Measurements from ENCODE around the gene LRBA. TPM values are rescaled to one million over a fixed set of nuclear protein-coding genes. Genes with fewer than 3 reads are reported as not detected.

Gene LRBA
- polyA plus RNA-seq, 1 of the 3 experiments (the other 2 are of a cell fraction), result 11.4 TPM

GRCh38 chr4:150543042-150543441, 472.0 kb downstream of the LRBA start:
- no peaks in the 10 kb centered on the region for H4K20me1 ChIP-seq (ENCODE audit: insufficient read depth)
- H2AFZ ChIP-seq (ENCODE audit: low read depth), result no peak overlapping the region
- H3K9me2 ChIP-seq, result no peaks in the 10 kb centered on the region
- no peaks in the 10 kb centered on the region for H3K79me2 ChIP-seq (ENCODE audit: insufficient read depth)
- no peak overlapping the region for H3K4me3 ChIP-seq (ENCODE audit: low read depth in 2 of 2, low read length in 1 of 2)
- no peaks in the 10 kb centered on the region for H3K9me3 ChIP-seq
- ChIA-PET POLR2A (no interaction called here), CTCF (interaction anchor here (1.3 kb wide), 1 partner anchor 301 kb away, joined by 3 read pairs; no protein-coding TSS in a partner anchor)
- H3K27ac ChIP-seq (ENCODE audit: low read depth in 2 of 2, low read length in 1 of 2), result no peak overlapping the region
- no peak overlapping the region for H3K4me2 ChIP-seq
- no peaks in the 10 kb centered on the region for H3K36me3 ChIP-seq (replicated peaks in 1 of 2; ENCODE audit: control insufficient read depth in 1 of 2, insufficient read depth in 2 of 2, low read length in 1 of 2)
- H3K9ac ChIP-seq, result no peak overlapping the region
- 100% methylated on average over 1 of the region's 1 CpG for WGBS (ENCODE audit: low lambda C conversion rate)
- peaks cover 3% of the 10 kb centered on the region for H3F3A ChIP-seq (replicated peaks; ENCODE audit: insufficient read depth)
- no peaks in the 10 kb centered on the region for H3K27me3 ChIP-seq (ENCODE audit: insufficient read depth)
- TF ChIP-seq MXI1 (IDR thresholded peaks at IDR 0.05; ENCODE audit: low read depth, low read length), result no peak
- no peak for TF ChIP-seq NFIC (IDR thresholded peaks at IDR 0.05; ENCODE audit: borderline replicate concordance)
- TF ChIP-seq RCOR1 (IDR thresholded peaks at IDR 0.05; ENCODE audit: low read length), result no peak
- no peak for TF ChIP-seq RXRA (IDR thresholded peaks at IDR 0.05; ENCODE audit: borderline replicate concordance, low read depth)
- TF ChIP-seq PBX3 (IDR thresholded peaks at IDR 0.05), result no peak
- TF ChIP-seq POLR2AphosphoS5 (IDR thresholded peaks at IDR 0.05; ENCODE audit: low read depth, low read length), result no peak
- TF ChIP-seq TCF12 (IDR thresholded peaks at IDR 0.05), result no peak
- no peak for TF ChIP-seq MEF2A (IDR thresholded peaks at IDR 0.05; ENCODE audit: borderline replicate concordance, low read depth)
- no peak for TF ChIP-seq RFX5 (IDR thresholded peaks at IDR 0.05; ENCODE audit: low read length)
- H3K4me1 ChIP-seq (ENCODE audit: control insufficient read depth in 1 of 2, insufficient read depth in 2 of 2, low read depth in 1 of 2, low read length in 1 of 2), result no peaks in the 10 kb centered on the region
- DNase-seq, result no peak

- Histone ChIP-seq H3K4me3 (ENCODE audit: low read depth in 2 of 2, low read length in 1 of 2) (no peak overlapping the region), H3K36me3 (replicated peaks in 1 of 2; ENCODE audit: control insufficient read depth in 1 of 2, insufficient read depth in 2 of 2, low read length in 1 of 2) (no peaks in the 10 kb centered on the region), H3K27ac (ENCODE audit: low read depth in 2 of 2, low read length in 1 of 2) (no peak overlapping the region), H3F3A (replicated peaks; ENCODE audit: insufficient read depth) (no peaks in the 10 kb centered on the region), H4K20me1 (ENCODE audit: insufficient read depth) (no peaks in the 10 kb centered on the region), H3K27me3 (ENCODE audit: insufficient read depth) (no peaks in the 10 kb centered on the region), H3K9ac (no peak overlapping the region), H2AFZ (ENCODE audit: low read depth) (no peak overlapping the region), H3K79me2 (ENCODE audit: insufficient read depth) (no peaks in the 10 kb centered on the region), H3K4me2 (no peak overlapping the region), H3K9me2 (no peaks in the 10 kb centered on the region), H3K4me1 (ENCODE audit: control insufficient read depth in 1 of 2, insufficient read depth in 2 of 2, low read depth in 1 of 2, low read length in 1 of 2) (no peaks in the 10 kb centered on the region), H3K9me3 (no peaks in the 10 kb centered on the region; the same call in 1 of the 2 replicates)
- DNase-seq, result no peak
- POLR2A ChIA-PET, result no interaction called here
- CTCF ChIA-PET, result interaction anchor here (1.3 kb wide), 1 partner anchor 299 kb away, joined by 3 read pairs; no protein-coding TSS in a partner anchor
- 91% methylated on average over 3 of the region's 3 CpGs for WGBS (ENCODE audit: low lambda C conversion rate)
- TF ChIP-seq NFIC (IDR thresholded peaks at IDR 0.05; ENCODE audit: borderline replicate concordance) (no peak), RXRA (IDR thresholded peaks at IDR 0.05; ENCODE audit: borderline replicate concordance, low read depth) (no peak), TAF1 (IDR thresholded peaks at IDR 0.05; ENCODE audit: borderline replicate concordance, low read depth, low read length) (no peak), RAD21 (IDR thresholded peaks at IDR 0.05; ENCODE audit: low read length) (no peak), USF2 (IDR thresholded peaks at IDR 0.05; ENCODE audit: borderline replicate concordance, low read depth, low read length) (no peak), NRF1 (IDR thresholded peaks at IDR 0.05; ENCODE audit: low read depth, low read length) (no peak), TEAD4 (IDR thresholded peaks at IDR 0.05; ENCODE audit: borderline replicate concordance, insufficient read depth) (no peak), MXI1 (IDR thresholded peaks at IDR 0.05; ENCODE audit: low read depth, low read length) (no peak), CTCF (IDR thresholded peaks at IDR 0.05) (no peak), REST (IDR thresholded peaks at IDR 0.05; ENCODE audit: low read depth, low read length) (no peak), SIN3A (IDR thresholded peaks at IDR 0.05; ENCODE audit: borderline replicate concordance, low read depth, low read length) (no peak), GABPA (IDR thresholded peaks at IDR 0.05; ENCODE audit: low read depth) (no peak), FOSL2 (IDR thresholded peaks at IDR 0.05; ENCODE audit: borderline replicate concordance, low read depth) (no peak), JUND (IDR thresholded peaks at IDR 0.05) (no peak), POLR2AphosphoS5 (IDR thresholded peaks at IDR 0.05; ENCODE audit: low read depth, low read length) (no peak)
Measured at GRCh38 chr4:150541681-150542080, 473.4 kb downstream of the LRBA start.

Data from SK-N-SH (cell line).